ENCODE measurements around the gene CREB5.

DNA sequence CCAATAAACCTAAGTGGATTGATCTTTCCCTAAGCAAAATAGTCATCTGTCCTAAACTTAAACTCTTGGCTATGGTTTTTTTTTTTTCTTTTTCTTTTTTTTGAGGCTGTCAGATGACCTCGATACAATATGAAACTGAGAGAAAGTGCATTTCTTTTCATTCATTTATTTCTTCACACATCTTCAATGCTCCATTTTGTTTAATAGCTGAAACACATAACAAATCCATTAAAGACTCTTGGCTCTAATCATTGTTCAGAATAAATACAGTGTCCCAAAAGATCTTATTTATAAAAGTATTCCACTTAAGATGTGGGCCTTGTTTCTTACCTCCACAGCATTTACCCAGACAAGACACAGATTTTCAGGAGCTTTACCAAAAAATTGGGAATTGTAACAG, 350.3 kb downstream of the CREB5 start:
- TF ChIP-seq CHD4 (IDR thresholded peaks at IDR 0.05; ENCODE audit: borderline replicate concordance, low read length) (no peak), GABPA (IDR thresholded peaks at IDR 0.05; ENCODE audit: low read depth, low read length) (no peak), GABPA (CRISPR knock-in tag; IDR thresholded peaks at IDR 0.05; ENCODE audit: low read depth) (no peak), TP53 (CRISPR knock-in tag; conservative IDR thresholded peaks at IDR 0.05) (no peak), HNRNPH1 (optimal IDR thresholded peaks at IDR 0.05; ENCODE audit: low read depth, low read length) (no peak), POLR2A (IDR thresholded peaks at IDR 0.05; ENCODE audit: insufficient read depth in 1 of 2, low read depth in 2 of 2, low read length in 2 of 2) (no peak), RBM39 (IDR thresholded peaks at IDR 0.05; ENCODE audit: low read depth, low read length, poor library complexity, severe bottlenecking) (no peak)
- TF ChIP-seq, protein P1, sequence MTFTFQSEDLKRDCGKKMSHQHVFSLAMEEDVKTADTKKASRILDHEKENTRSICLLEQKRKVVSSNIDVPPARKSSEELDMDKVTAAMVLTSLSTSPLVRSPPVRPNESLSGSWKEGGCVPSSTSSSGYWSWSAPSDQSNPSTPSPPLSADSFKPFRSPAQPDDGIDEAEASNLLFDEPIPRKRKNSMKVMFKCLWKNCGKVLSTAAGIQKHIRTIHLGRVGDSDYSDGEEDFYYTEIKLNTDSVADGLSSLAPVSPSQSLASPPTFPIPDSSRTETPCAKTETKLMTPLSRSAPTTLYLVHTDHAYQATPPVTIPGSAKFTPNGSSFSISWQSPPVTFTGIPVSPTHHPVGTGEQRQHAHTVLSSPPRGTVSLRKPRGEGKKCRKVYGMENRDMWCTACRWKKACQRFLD (CRISPR knock-in tag; IDR thresholded peaks at IDR 0.05; ENCODE audit: borderline replicate concordance): no peak
